ENCODE measurements around the gene PSG7.
"Not testable (repeated sequence)": the region's sequence is repeated elsewhere in the genome, so short reads cannot be mapped to it uniquely, and the experiment has no call there.

DNA sequence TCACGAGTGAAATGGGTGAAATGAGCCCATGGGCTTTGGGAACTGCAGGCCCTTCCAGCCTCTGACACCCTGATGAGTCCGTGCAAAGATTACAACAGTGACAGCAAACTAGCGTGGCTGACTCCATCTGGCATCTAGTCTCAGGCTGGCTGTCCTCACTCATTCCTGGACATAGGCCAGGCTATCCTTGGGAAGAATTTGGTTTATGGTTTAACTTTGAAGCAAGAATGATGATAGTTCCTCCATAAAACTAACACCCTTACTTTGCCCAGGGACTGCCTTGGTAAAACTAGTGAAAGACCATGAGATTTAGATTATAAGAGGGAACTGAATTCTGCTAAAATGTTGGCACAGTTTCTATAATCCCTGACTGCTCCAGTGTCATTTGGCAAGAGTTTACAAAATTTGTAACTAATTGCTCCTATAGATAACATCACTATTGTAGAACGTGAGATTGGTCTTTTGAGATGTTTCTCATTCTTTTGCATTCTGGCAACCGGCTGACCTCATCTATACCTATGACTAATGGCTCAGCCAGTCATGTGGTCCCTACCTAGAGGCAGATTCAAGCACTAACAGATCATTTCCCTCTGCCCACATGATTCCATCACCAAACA lies 4.4 kb downstream of the PSG7 start:
- not testable (repeated sequence) for TF ChIP-seq EZH2 (IDR thresholded peaks at IDR 0.05); POLR2AphosphoS5 (IDR thresholded peaks at IDR 0.05; ENCODE audit: borderline replicate concordance, low read depth, low read length); FOXP2 (optimal IDR thresholded peaks at IDR 0.05; ENCODE audit: control extremely low read depth, extremely low read length, insufficient read depth)

All from SK-N-MC (cell line).